IMR-90 (cell line): ENCODE data around the gene PXDC1.
A peak's percentile ranks its signal among the peaks of the same experiment; 100 is the strongest.

Experiments
- BHLHE40 ChIP-seq: fragments of 150-350 bp; IDR thresholded peaks from 2 replicates; pipeline ENCODE4 v1.6.1; 2016; ENCODE audit warnings: mild to moderate bottlenecking, low read depth, low read length
- FOS ChIP-seq: fragments of 150-350 bp; IDR thresholded peaks from 2 replicates; pipeline ENCODE4 v1.6.1; 2016; ENCODE audit warnings: low read depth, low read length
- POLR2A ChIP-seq: IDR thresholded peaks from 2 replicates; pipeline ENCODE4 v1.6.1; 2012; ENCODE audit warnings: mild to moderate bottlenecking, low read depth, low read length
- RCOR1 ChIP-seq: IDR thresholded peaks from 2 replicates; pipeline ENCODE4 v1.6.1; 2012; ENCODE audit warnings: mild to moderate bottlenecking, low read length, improper control_type of control experiment; ENCODE audit not compliant: insufficient replicate concordance
- SMC3 ChIP-seq: fragments of 150-350 bp; IDR thresholded peaks from 2 replicates; pipeline ENCODE4 v1.6.1; 2016; ENCODE audit warnings: low read depth, mild to moderate bottlenecking, antibody characterized with exemption, low read length, moderate library complexity
- TF ChIP-seq, protein P1 (sequence below): conservative IDR thresholded peaks from 2 replicates; pipeline ENCODE4 v1.5.1; 2012; ENCODE audit warnings: mild to moderate bottlenecking, low read depth, low read length, improper control_type of control experiment
- TF ChIP-seq, protein P2 (sequence below): fragments of 150-350 bp; IDR thresholded peaks from 2 replicates; pipeline ENCODE4 v1.6.1; 2016; ENCODE audit warnings: low read depth, mild to moderate bottlenecking, low read length, moderate library complexity, borderline replicate concordance
- TF ChIP-seq, protein P3 (sequence below): fragments of 150-350 bp; IDR thresholded peaks from 2 replicates; pipeline ENCODE4 v1.6.1; 2017; ENCODE audit warnings: mild to moderate bottlenecking, antibody characterized with exemption, low read length, low read depth

DNA sequence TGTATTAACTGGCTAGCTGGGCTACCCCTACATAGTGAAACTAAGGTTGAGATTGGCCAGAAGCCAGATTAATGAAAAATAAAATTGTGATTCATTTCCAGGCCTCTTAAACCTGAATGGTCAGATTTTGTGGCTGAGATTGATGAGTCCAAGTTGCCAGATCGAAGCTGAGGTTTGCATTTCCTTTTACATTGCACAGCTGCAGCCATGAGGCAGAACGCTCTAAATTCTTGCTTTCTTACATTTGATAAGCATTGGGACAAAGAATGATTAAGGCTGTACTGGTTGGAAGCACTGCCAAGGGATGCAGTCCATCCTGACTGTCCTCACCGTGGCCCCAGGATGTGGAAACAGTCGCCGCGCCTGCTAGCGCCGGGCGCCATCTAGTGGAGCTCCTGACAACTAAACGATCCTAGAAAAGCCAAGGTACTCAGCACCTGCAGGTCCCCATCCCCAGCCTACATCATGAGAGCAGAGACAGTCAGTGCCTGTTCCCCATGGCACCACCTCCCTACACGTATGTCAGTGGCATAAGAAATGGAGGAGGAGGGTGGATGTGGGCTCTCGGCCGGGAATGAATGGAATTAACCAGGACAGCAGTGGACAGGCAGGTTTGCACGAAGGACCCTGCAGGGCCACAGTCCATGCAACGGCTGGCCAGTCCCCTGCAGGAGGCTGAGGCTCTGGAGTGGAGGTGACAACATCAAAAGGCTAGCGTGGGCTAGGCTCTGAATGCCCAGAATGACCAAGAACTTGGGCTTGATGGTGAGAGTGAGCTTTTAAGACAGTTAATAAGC lies 19.0 kb downstream of the PXDC1 start:
- TF ChIP-seq, protein P1, sequence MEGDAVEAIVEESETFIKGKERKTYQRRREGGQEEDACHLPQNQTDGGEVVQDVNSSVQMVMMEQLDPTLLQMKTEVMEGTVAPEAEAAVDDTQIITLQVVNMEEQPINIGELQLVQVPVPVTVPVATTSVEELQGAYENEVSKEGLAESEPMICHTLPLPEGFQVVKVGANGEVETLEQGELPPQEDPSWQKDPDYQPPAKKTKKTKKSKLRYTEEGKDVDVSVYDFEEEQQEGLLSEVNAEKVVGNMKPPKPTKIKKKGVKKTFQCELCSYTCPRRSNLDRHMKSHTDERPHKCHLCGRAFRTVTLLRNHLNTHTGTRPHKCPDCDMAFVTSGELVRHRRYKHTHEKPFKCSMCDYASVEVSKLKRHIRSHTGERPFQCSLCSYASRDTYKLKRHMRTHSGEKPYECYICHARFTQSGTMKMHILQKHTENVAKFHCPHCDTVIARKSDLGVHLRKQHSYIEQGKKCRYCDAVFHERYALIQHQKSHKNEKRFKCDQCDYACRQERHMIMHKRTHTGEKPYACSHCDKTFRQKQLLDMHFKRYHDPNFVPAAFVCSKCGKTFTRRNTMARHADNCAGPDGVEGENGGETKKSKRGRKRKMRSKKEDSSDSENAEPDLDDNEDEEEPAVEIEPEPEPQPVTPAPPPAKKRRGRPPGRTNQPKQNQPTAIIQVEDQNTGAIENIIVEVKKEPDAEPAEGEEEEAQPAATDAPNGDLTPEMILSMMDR, result peak; percentile 93
- TF ChIP-seq RCOR1, result no peak
- TF ChIP-seq POLR2A, result no peak; the same call in 1 of the 2 replicates
- no peak for TF ChIP-seq BHLHE40
- TF ChIP-seq, protein P2, sequence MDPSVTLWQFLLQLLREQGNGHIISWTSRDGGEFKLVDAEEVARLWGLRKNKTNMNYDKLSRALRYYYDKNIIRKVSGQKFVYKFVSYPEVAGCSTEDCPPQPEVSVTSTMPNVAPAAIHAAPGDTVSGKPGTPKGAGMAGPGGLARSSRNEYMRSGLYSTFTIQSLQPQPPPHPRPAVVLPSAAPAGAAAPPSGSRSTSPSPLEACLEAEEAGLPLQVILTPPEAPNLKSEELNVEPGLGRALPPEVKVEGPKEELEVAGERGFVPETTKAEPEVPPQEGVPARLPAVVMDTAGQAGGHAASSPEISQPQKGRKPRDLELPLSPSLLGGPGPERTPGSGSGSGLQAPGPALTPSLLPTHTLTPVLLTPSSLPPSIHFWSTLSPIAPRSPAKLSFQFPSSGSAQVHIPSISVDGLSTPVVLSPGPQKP, result no peak
- TF ChIP-seq, protein P3, sequence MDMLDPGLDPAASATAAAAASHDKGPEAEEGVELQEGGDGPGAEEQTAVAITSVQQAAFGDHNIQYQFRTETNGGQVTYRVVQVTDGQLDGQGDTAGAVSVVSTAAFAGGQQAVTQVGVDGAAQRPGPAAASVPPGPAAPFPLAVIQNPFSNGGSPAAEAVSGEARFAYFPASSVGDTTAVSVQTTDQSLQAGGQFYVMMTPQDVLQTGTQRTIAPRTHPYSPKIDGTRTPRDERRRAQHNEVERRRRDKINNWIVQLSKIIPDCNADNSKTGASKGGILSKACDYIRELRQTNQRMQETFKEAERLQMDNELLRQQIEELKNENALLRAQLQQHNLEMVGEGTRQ, result no peak
- peak; percentile 96 for TF ChIP-seq SMC3
- TF ChIP-seq FOS, result no peak
